ENCODE results near the gene BCKDK. TPM values are rescaled to one million over a fixed set of nuclear protein-coding genes. Genes with fewer than 3 reads are reported as not detected.

The BCKDK gene
- polyA plus RNA-seq, 3 donors = 29.5 to 44.1 (median 42.6) TPM

GRCh38 chr16:31077024-31077423 is 31.2 kb upstream of the BCKDK start:
- no peak for DNase-seq (ENCODE audit: extremely low read depth in 1 of 11, low read depth in 9 of 11, low spot score in 4 of 11)

GRCh38 chr16:31077592-31078396 is 30.4 kb upstream of the BCKDK start:
- no peak for DNase-seq (ENCODE audit: extremely low read depth in 1 of 11, low read depth in 9 of 11, low spot score in 4 of 11)

GRCh38 chr16:31078597-31079341 is 29.4 kb upstream of the BCKDK start:
- DNase-seq (ENCODE audit: extremely low read depth in 1 of 11, low read depth in 9 of 11, low spot score in 4 of 11) = no peak

- no peak for DNase-seq (ENCODE audit: extremely low read depth in 1 of 11, low read depth in 9 of 11, low spot score in 4 of 11)
Observed at GRCh38 chr16:31079342-31079944, 28.7 kb upstream of the BCKDK start.

GRCh38 chr16:31080035-31080629 is 28.1 kb upstream of the BCKDK start:
- no peak for DNase-seq (ENCODE audit: extremely low read depth in 1 of 11, low read depth in 9 of 11, low spot score in 4 of 11)

GRCh38 chr16:31080756-31081419 is 27.3 kb upstream of the BCKDK start:
- DNase-seq (ENCODE audit: extremely low read depth in 1 of 11, low read depth in 9 of 11, low spot score in 4 of 11) = no peak

GRCh38 chr16:31081428-31082351 is 26.5 kb upstream of the BCKDK start:
- no peak for DNase-seq (ENCODE audit: extremely low read depth in 1 of 11, low read depth in 9 of 11, low spot score in 4 of 11)

- DNase-seq (ENCODE audit: extremely low read depth in 1 of 11, low read depth in 9 of 11, low spot score in 4 of 11) = no peak
Observed at GRCh38 chr16:31082368-31083045, 25.7 kb upstream of the BCKDK start.

GRCh38 chr16:31083081-31083480 is 25.1 kb upstream of the BCKDK start:
- DNase-seq (ENCODE audit: extremely low read depth in 1 of 11, low read depth in 9 of 11, low spot score in 4 of 11) = no peak

- DNase-seq (ENCODE audit: extremely low read depth in 1 of 11, low read depth in 9 of 11, low spot score in 4 of 11) = no peak
Observed at GRCh38 chr16:31083556-31083955, 24.6 kb upstream of the BCKDK start.

- no peak for DNase-seq (ENCODE audit: extremely low read depth in 1 of 11, low read depth in 9 of 11, low spot score in 4 of 11)
Observed at GRCh38 chr16:31083981-31084380, 24.2 kb upstream of the BCKDK start.

- DNase-seq (ENCODE audit: extremely low read depth in 1 of 11, low read depth in 9 of 11, low spot score in 4 of 11) = no peak
Observed at GRCh38 chr16:31084584-31085302, 23.4 kb upstream of the BCKDK start.

GRCh38 chr16:31085411-31085810 is 22.8 kb upstream of the BCKDK start:
- DNase-seq (ENCODE audit: extremely low read depth in 1 of 11, low read depth in 9 of 11, low spot score in 4 of 11) = no peak

- no peak for DNase-seq (ENCODE audit: extremely low read depth in 1 of 11, low read depth in 9 of 11, low spot score in 4 of 11)
Observed at GRCh38 chr16:31085873-31086628, 22.1 kb upstream of the BCKDK start.

GRCh38 chr16:31086629-31086906 is 21.6 kb upstream of the BCKDK start:
- no peak for DNase-seq (ENCODE audit: extremely low read depth in 1 of 11, low read depth in 9 of 11, low spot score in 4 of 11)

GRCh38 chr16:31087481-31087880 is 20.7 kb upstream of the BCKDK start:
- DNase-seq (ENCODE audit: extremely low read depth in 1 of 11, low read depth in 9 of 11, low spot score in 4 of 11) = no peak

GRCh38 chr16:31087971-31088370 is 20.2 kb upstream of the BCKDK start:
- DNase-seq (ENCODE audit: extremely low read depth in 1 of 11, low read depth in 9 of 11, low spot score in 4 of 11) = no peak
